Upper lobe of right lung (tissue), 1 donor: ENCODE data around the gene GALNT2. TPM values are rescaled to one million over a fixed set of nuclear protein-coding genes. Genes with fewer than 3 reads are reported as not detected.

Experiments used
- ATAC-seq: fragments of 200-7000 bp; cut with Tn5 transposase; one replicate; pipeline ENCODE4 v1.9.1; 2020; ENCODE audit warnings: mild to moderate bottlenecking, moderate library complexity
- DNase-seq: peaks from one replicate; pipeline ENCODE4 v3.0.0-alpha.2; 2020
- H3K27ac ChIP-seq: fragments of 200-600 bp; one replicate; pipeline ENCODE4 v1.8.0; 2022
- H3K27me3 ChIP-seq: fragments of 200-600 bp; one replicate; pipeline ENCODE4 v1.8.0; 2022; ENCODE audit warnings: mild to moderate bottlenecking
- H3K36me3 ChIP-seq: fragments of 200-600 bp; one replicate; pipeline ENCODE4 v1.8.0; 2022
- H3K4me1 ChIP-seq: fragments of 200-600 bp; one replicate; pipeline ENCODE4 v1.8.0; 2022
- H3K4me3 ChIP-seq: fragments of 200-600 bp; one replicate; pipeline ENCODE4 v1.8.0; 2022; ENCODE audit warnings: mild to moderate bottlenecking
- H3K9me3 ChIP-seq: fragments of 200-600 bp; one replicate; pipeline ENCODE4 v1.8.0; 2022
- CTCF ChIP-seq: fragments of 200-600 bp; IDR thresholded peaks from one replicate; pipeline ENCODE4 v1.8.0; 2022; ENCODE audit warnings: antibody characterized with exemption
- intact Hi-C: fragments of 100-400 bp; cut with DNase I; formaldehyde crosslinking; loops from one replicate; pipeline ENCODE4 v1.11.0; 2022
- total RNA-seq: library from RNA; stranded (reverse); fragmentation: NEBNext Ultra II Directional; extraction: Animal tissue kit (Norgen Biotek cat#: 25700); gene quantifications from one replicate; pipeline ENCODE4 v1.2.1, GENCODE V29; 2021
- donor health status: DM: no; HTN: yes; CAD: no; lungs with severe emphysema.

Gene GALNT2
- total RNA-seq, 1 donor from 2014 or later: 55.1 TPM

- H3K4me3 ChIP-seq: peak overlapping the region; percentile 87
- H3K27ac ChIP-seq: no peak overlapping the region
- H3K36me3 ChIP-seq: no peaks in the 10 kb centered on the region
- no peak for TF ChIP-seq CTCF
- DNase-seq (peak; percentile 37), ATAC-seq (no peak)
- intact Hi-C loops: no loop called here
- no peaks in the 10 kb centered on the region for H3K27me3 ChIP-seq
- H3K4me1 ChIP-seq: peaks cover 12% of the 10 kb centered on the region
- no peaks in the 10 kb centered on the region for H3K9me3 ChIP-seq
Observed at GRCh38 chr1:230068952-230069684, 2.1 kb downstream of the GALNT2 start.

- peaks cover 12% of the 10 kb centered on the region for H3K4me1 ChIP-seq
- H3K9me3 ChIP-seq: no peaks in the 10 kb centered on the region
- no peak overlapping the region for H3K27ac ChIP-seq
- H3K36me3 ChIP-seq: no peaks in the 10 kb centered on the region
- TF ChIP-seq CTCF: no peak
- no peak overlapping the region for H3K4me3 ChIP-seq
- DNase-seq: peak; percentile 12
- H3K27me3 ChIP-seq: no peaks in the 10 kb centered on the region
- ATAC-seq: no peak
- intact Hi-C loops: no loop called here
Observed at GRCh38 chr1:230069796-230070195, 2.8 kb downstream of the GALNT2 start.

GRCh38 chr1:230070321-230071208 lies 3.5 kb downstream of the GALNT2 start:
- Histone ChIP-seq H3K4me3 (no peak overlapping the region), H3K36me3 (no peaks in the 10 kb centered on the region), H3K9me3 (no peaks in the 10 kb centered on the region), H3K27ac (no peak overlapping the region), H3K4me1 (peaks cover 12% of the 10 kb centered on the region), H3K27me3 (no peaks in the 10 kb centered on the region)
- TF ChIP-seq CTCF: no peak
- ATAC-seq (no peak), DNase-seq (peak; percentile 47)
- intact Hi-C loops: no loop called here

GRCh38 chr1:230071316-230071715 lies 4.3 kb downstream of the GALNT2 start:
- intact Hi-C loops: no loop called here

GRCh38 chr1:230072296-230072695 lies 5.3 kb downstream of the GALNT2 start:
- no peak overlapping the region for H3K4me3 ChIP-seq
- ATAC-seq (no peak), DNase-seq (no peak)
- H3K27me3 ChIP-seq: no peaks in the 10 kb centered on the region
- peaks cover 12% of the 10 kb centered on the region for H3K4me1 ChIP-seq
- no peaks in the 10 kb centered on the region for H3K9me3 ChIP-seq
- H3K27ac ChIP-seq: no peak overlapping the region
- no peaks in the 10 kb centered on the region for H3K36me3 ChIP-seq
- intact Hi-C loops: no loop called here
- no peak for TF ChIP-seq CTCF

More at GRCh38 chr1:230071316-230071715, 4.3 kb downstream of the GALNT2 start:
- no peaks in the 10 kb centered on the region for H3K36me3 ChIP-seq
- no peak for DNase-seq
- H3K27ac ChIP-seq: no peak overlapping the region
- no peaks in the 10 kb centered on the region for H3K27me3 ChIP-seq
- peaks cover 12% of the 10 kb centered on the region for H3K4me1 ChIP-seq
- no peak for TF ChIP-seq CTCF
- no peak for ATAC-seq
- no peaks in the 10 kb centered on the region for H3K9me3 ChIP-seq
- H3K4me3 ChIP-seq: no peak overlapping the region
